H9 (cell line): ENCODE results near the gene CACHD1. TPM values are rescaled to one million over a fixed set of nuclear protein-coding genes. Genes with fewer than 3 reads are reported as not detected.

Source experiments
- DNase-seq: peaks from one replicate; pipeline ENCODE4 v3.0.0-alpha.2; 2017
- H2AFZ ChIP-seq: one replicate; pipeline ENCODE4 v1.6.1; 2013; ENCODE audit warnings: mild to moderate bottlenecking, low read length, control low read depth, moderate library complexity
- H2AK5ac ChIP-seq: 2 replicates; pipeline ENCODE4 v1.6.1; 2013; ENCODE audit warnings: low read length, control low read depth, mixed read lengths; ENCODE audit not compliant: insufficient read length
- H2BK120ac ChIP-seq: one replicate; pipeline ENCODE4 v1.6.1; 2013; ENCODE audit warnings: low read depth, mild to moderate bottlenecking, low read length, control low read depth, inconsistent platforms; ENCODE audit not compliant: poor library complexity, severe bottlenecking
- H2BK12ac ChIP-seq: 2 replicates; pipeline ENCODE4 v1.6.1; 2013; ENCODE audit warnings: low read length, control low read depth, mixed read lengths, low read depth; ENCODE audit not compliant: insufficient read length
- H2BK15ac ChIP-seq: 2 replicates; pipeline ENCODE4 v1.6.1; 2013; ENCODE audit warnings: low read depth, low read length, control low read depth
- H2BK20ac ChIP-seq: one replicate; pipeline ENCODE4 v1.6.1; 2013; ENCODE audit warnings: low read depth, mild to moderate bottlenecking, low read length, control low read depth, inconsistent platforms; ENCODE audit not compliant: poor library complexity, severe bottlenecking
- H2BK5ac ChIP-seq: 2 replicates; pipeline ENCODE4 v1.6.1; 2013; ENCODE audit warnings: low read length, control low read depth, mixed read lengths; ENCODE audit not compliant: insufficient read length
- H3K14ac ChIP-seq: 2 replicates; pipeline ENCODE4 v1.6.1; 2013; ENCODE audit warnings: low read length, control low read depth; ENCODE audit not compliant: insufficient read depth
- H3K18ac ChIP-seq: 2 replicates; pipeline ENCODE4 v1.6.1; 2013; ENCODE audit warnings: low read depth, mild to moderate bottlenecking, mixed read lengths, low read length, control low read depth; ENCODE audit not compliant: insufficient read length
- H3K23ac ChIP-seq: 2 replicates; pipeline ENCODE4 v1.6.1; 2013; ENCODE audit warnings: low read length, control low read depth, mixed read lengths, low read depth; ENCODE audit not compliant: insufficient read length
- H3K23me2 ChIP-seq: 2 replicates; pipeline ENCODE4 v1.6.1; 2013; ENCODE audit warnings: low read depth, mild to moderate bottlenecking, mixed read lengths, low read length, control low read depth; ENCODE audit not compliant: insufficient read length, poor library complexity, severe bottlenecking
- H3K27ac ChIP-seq: 2 replicates; pipeline ENCODE4 v1.5.1; 2013; ENCODE audit warnings: low read length, control low read depth, mixed read lengths, low read depth; ENCODE audit not compliant: insufficient read length
- H3K27me3 ChIP-seq: 2 replicates; pipeline ENCODE4 v1.6.1; 2013; ENCODE audit warnings: low read length, control low read depth, inconsistent platforms; ENCODE audit not compliant: insufficient read depth
- H3K4ac ChIP-seq: 2 replicates; pipeline ENCODE4 v1.6.1; 2013; ENCODE audit warnings: low read depth, mild to moderate bottlenecking, control low read depth, inconsistent platforms, low read length, moderate library complexity
- H3K4me1 ChIP-seq: 2 replicates; pipeline ENCODE4 v1.6.1; 2013; ENCODE audit warnings: low read length, control low read depth, inconsistent platforms; ENCODE audit not compliant: insufficient read depth
- H3K4me2 ChIP-seq: 2 replicates; pipeline ENCODE4 v1.6.1; 2013; ENCODE audit warnings: low read length, control low read depth, mixed read lengths; ENCODE audit not compliant: insufficient read length, insufficient read depth
- H3K56ac ChIP-seq: 2 replicates; pipeline ENCODE4 v1.6.1; 2013; ENCODE audit warnings: low read depth, mild to moderate bottlenecking, mixed read lengths, low read length, control low read depth; ENCODE audit not compliant: insufficient read length
- H3K79me1 ChIP-seq: 2 replicates; pipeline ENCODE4 v1.6.1; 2013; ENCODE audit warnings: low read depth, mild to moderate bottlenecking, moderate library complexity, low read length, control low read depth, inconsistent platforms; ENCODE audit not compliant: insufficient read depth, poor library complexity, severe bottlenecking
- H3K79me2 ChIP-seq: 2 replicates; pipeline ENCODE4 v1.6.1; 2013; ENCODE audit warnings: low read length, control low read depth, inconsistent platforms; ENCODE audit not compliant: insufficient read depth
- H3K9ac ChIP-seq: 2 replicates; pipeline ENCODE4 v1.6.1; 2013; ENCODE audit warnings: low read length, control low read depth, mixed read lengths; ENCODE audit not compliant: insufficient read length; ENCODE audit errors: extremely low read depth
- H3K9me3 ChIP-seq: one replicate; pipeline ENCODE4 v1.6.1; 2013; ENCODE audit warnings: low read depth, low read length, inconsistent platforms; ENCODE audit not compliant: control insufficient read depth
- H3T11ph ChIP-seq: one replicate; pipeline ENCODE4 v1.6.1; 2013; ENCODE audit warnings: mild to moderate bottlenecking, low read length, control low read depth, inconsistent platforms
- H4K20me1 ChIP-seq: one replicate; pipeline ENCODE4 v1.6.1; 2013; ENCODE audit not compliant: control insufficient read depth, insufficient read length, insufficient read depth
- H4K5ac ChIP-seq: 2 replicates; pipeline ENCODE4 v1.6.1; 2013; ENCODE audit warnings: low read depth, mild to moderate bottlenecking, mixed read lengths, low read length, control low read depth; ENCODE audit not compliant: insufficient read length
- H4K8ac ChIP-seq: replicated peaks from 2 replicates; pipeline ENCODE4 v1.6.1; 2013; ENCODE audit warnings: low read length, control low read depth, mixed read lengths, low read depth; ENCODE audit not compliant: insufficient read length
- H4K91ac ChIP-seq: 2 replicates; pipeline ENCODE4 v1.6.1; 2013; ENCODE audit warnings: low read depth, mild to moderate bottlenecking, moderate library complexity, mixed read lengths, low read length, control low read depth; ENCODE audit not compliant: insufficient read length
- H3K27ac Mint-ChIP-seq, 3 experiments: 2 replicates in 2 of 3; 3 replicates in 1 of 3; pipeline ENCODE4 v1.8.0; 2020 to 2021; ENCODE audit warnings: mixed read lengths in 3 of 3, mild to moderate bottlenecking in 1 of 3, moderate library complexity in 1 of 3
- H3K27me3 Mint-ChIP-seq: 2 replicates; pipeline ENCODE4 v1.8.0; 2021; ENCODE audit warnings: low read depth, mild to moderate bottlenecking, moderate library complexity, mixed read lengths
- H3K36me3 Mint-ChIP-seq, 3 experiments: 2 replicates in 2 of 3; 3 replicates in 1 of 3; pipeline ENCODE4 v1.8.0; 2020 to 2021; ENCODE audit warnings: low read depth in 3 of 3, mixed read lengths in 3 of 3; ENCODE audit not compliant: insufficient read depth in 1 of 3
- H3K4me1 Mint-ChIP-seq, 2 experiments: 2 replicates each; pipeline ENCODE4 v1.8.0; 2020; ENCODE audit warnings: mixed read lengths in 2 of 2
- H3K4me3 Mint-ChIP-seq, 2 experiments: 2 replicates in 1 of 2; 3 replicates in 1 of 2; pipeline ENCODE4 v1.8.0; 2020 to 2021; ENCODE audit warnings: mild to moderate bottlenecking in 2 of 2, mixed read lengths in 2 of 2, moderate library complexity in 1 of 2
- H3K9me3 Mint-ChIP-seq, 2 experiments: 2 replicates in 1 of 2; 3 replicates in 1 of 2; pipeline ENCODE4 v1.8.0; 2020; ENCODE audit warnings: mild to moderate bottlenecking in 2 of 2, mixed read lengths in 2 of 2, moderate library complexity in 1 of 2
- CTCF ChIP-seq: fragments of 200-600 bp; sonication (generic); conservative IDR thresholded peaks from 3 replicates; pipeline ENCODE4 v1.8.0; 2021; ENCODE audit warnings: antibody characterized with exemption, mild to moderate bottlenecking
- WGBS: extraction: QIAGEN DNeasy Blood & Tissue Kit; methylation state at CpG from one replicate; pipeline ENCODE4 v1.1.7; 2013; ENCODE audit warnings: missing lambda C conversion rate, low lambda C conversion rate, mixed read lengths; ENCODE audit not compliant: insufficient read length; ENCODE audit errors: extremely low coverage; 5-methylcytosine and 5-hydroxymethylcytosine counted together
- total RNA-seq: library from RNA; stranded (reverse); gene quantifications from 2 replicates; pipeline ENCODE4 v1.2.1, GENCODE V29; 2021

Gene CACHD1
- total RNA-seq, 1 experiment from 2014 or later = 94.2 TPM

- Histone ChIP-seq H3K23me2 (no peaks in the 10 kb centered on the region), H2BK5ac (no peak overlapping the region), H3K9ac (no peak overlapping the region), H4K20me1 (no peaks in the 10 kb centered on the region), H3K56ac (no peak overlapping the region), H3K27me3 (no peaks in the 10 kb centered on the region), H3T11ph (no peak overlapping the region), H4K91ac (no peak overlapping the region), H3K4ac (no peak overlapping the region), H3K18ac (no peak overlapping the region), H3K79me2 (peaks cover 1% of the 10 kb centered on the region; the same call in 1 of the 2 replicates), H2BK15ac (no peak overlapping the region), H3K27ac (no peak overlapping the region), H2BK12ac (no peak overlapping the region), H2BK120ac (no peak overlapping the region), H3K23ac (no peak overlapping the region), H4K5ac (no peak overlapping the region), H4K8ac (no peak overlapping the region), H3K14ac (no peak overlapping the region), H3K79me1 (peaks cover 6% of the 10 kb centered on the region), H3K9me3 (no peaks in the 10 kb centered on the region), H2BK20ac (no peak overlapping the region), H3K4me2 (no peak overlapping the region), H3K4me1 (peaks cover 19% of the 10 kb centered on the region; the same call in 1 of the 2 replicates), H2AFZ (no peak overlapping the region), H2AK5ac (no peak overlapping the region)
- no CpG with 5 or more reads among the region's 4 CpGs for WGBS
- DNase-seq = no peak
- Mint-ChIP-seq H3K27me3 (no peaks in the 10 kb centered on the region), H3K4me3 (no peak overlapping the region), H3K4me1 (peaks cover 86% of the 10 kb centered on the region in 2 experiments), H3K9me3 (no peaks in the 10 kb centered on the region), H3K36me3 (peaks cover 1 to 4% (median 3%) of the 10 kb centered on the region in 3 experiments; a peak in 2 of 7 replicates), H3K27ac (peak overlapping the region in 1 of 3 experiments; percentile 66; a peak in 1 of 7 replicates)
- TF ChIP-seq CTCF = no peak
Observed at GRCh38 chr1:64569411-64569810, 99.5 kb downstream of the CACHD1 start.
